GM10266 (cell line): ENCODE data around the gene MAP4K4.

Experiments used
- DNase-seq: peaks from one replicate; pipeline ENCODE4 v3.0.0; 2012; ENCODE audit errors: extremely low spot score
- TF ChIP-seq, protein P1 (sequence below): IDR thresholded peaks from 2 replicates; pipeline ENCODE4 v1.5.1; 2012; ENCODE audit warnings: mild to moderate bottlenecking, low read depth; ENCODE audit not compliant: control insufficient read depth, insufficient read depth; ENCODE audit errors: missing control alignments

The MAP4K4 gene

DNA sequence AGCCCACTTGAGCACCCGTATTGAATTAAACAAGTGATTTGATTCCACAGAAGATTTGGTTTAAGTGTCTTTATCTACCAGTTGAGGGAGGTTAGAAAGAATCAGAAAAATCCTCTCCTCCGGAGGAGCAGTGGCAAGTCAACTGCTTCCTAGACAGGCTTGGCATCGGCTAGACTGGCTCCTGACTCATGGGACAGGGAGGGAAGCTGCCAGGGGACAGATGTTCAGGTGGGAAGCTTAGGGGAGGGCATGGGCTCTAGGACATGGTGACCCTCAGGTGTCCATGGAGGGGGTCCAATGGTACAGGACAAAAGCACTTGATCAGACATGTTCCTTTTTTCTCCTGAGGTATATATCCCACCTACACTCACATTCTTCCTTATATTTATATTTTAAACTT is 175.0 kb downstream of the MAP4K4 start:
- DNase-seq, result no peak
- TF ChIP-seq, protein P1, sequence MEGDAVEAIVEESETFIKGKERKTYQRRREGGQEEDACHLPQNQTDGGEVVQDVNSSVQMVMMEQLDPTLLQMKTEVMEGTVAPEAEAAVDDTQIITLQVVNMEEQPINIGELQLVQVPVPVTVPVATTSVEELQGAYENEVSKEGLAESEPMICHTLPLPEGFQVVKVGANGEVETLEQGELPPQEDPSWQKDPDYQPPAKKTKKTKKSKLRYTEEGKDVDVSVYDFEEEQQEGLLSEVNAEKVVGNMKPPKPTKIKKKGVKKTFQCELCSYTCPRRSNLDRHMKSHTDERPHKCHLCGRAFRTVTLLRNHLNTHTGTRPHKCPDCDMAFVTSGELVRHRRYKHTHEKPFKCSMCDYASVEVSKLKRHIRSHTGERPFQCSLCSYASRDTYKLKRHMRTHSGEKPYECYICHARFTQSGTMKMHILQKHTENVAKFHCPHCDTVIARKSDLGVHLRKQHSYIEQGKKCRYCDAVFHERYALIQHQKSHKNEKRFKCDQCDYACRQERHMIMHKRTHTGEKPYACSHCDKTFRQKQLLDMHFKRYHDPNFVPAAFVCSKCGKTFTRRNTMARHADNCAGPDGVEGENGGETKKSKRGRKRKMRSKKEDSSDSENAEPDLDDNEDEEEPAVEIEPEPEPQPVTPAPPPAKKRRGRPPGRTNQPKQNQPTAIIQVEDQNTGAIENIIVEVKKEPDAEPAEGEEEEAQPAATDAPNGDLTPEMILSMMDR, result no peak

DNA sequence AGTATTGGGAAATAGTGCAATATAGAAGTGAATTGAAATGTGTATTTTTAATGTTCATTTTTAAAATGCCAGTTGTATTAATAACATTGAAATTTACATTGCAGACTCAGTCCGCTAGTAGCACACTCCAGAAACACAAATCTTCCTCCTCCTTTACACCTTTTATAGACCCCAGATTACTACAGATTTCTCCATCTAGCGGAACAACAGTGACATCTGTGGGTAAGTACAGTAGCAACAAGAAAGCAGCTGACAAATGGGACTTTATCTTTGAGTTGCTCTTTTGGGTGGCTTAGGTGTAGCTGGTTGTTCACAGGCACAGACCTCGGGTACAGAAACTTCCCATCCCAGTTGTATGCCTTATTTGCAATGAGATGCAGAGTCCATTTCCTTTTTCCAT is 176.0 kb downstream of the MAP4K4 start:
- TF ChIP-seq, protein P1, result peak; percentile 29
- DNase-seq, result no peak

DNA sequence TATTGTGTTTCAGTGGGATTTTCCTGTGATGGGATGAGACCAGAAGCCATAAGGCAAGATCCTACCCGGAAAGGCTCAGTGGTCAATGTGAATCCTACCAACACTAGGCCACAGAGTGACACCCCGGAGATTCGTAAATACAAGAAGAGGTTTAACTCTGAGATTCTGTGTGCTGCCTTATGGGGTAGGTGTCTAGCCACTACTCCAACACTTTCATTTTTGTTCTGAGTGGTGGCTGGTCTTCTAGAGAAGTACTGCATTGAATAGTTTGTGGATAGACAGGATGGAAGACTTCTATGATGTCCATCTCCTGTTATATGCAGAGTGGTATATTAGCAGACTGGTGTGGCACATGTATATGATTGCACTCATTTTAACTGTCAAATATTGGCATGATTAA is 176.6 kb downstream of the MAP4K4 start:
- TF ChIP-seq, protein P1, result no peak
- no peak for DNase-seq

DNA sequence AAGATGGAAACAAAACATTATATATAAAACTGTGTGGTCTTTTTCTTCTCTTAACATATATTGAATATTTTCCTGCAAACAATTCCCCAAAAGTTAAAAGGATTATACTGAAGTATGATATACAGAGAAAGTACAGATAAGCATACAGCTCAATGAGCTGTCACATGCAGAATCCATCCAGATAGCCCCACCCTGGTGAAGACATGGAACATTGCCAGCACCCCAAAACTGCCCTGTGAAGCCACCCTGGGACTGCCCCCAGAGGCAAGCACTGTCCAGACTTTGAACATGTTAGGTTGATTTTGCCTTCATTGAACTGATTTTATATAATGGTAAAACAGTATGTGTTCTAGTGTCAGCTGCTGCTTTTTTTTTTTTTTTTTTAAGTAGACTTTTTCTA is 182.0 kb downstream of the MAP4K4 start:
- TF ChIP-seq, protein P1, result no peak
- DNase-seq, result no peak

DNA sequence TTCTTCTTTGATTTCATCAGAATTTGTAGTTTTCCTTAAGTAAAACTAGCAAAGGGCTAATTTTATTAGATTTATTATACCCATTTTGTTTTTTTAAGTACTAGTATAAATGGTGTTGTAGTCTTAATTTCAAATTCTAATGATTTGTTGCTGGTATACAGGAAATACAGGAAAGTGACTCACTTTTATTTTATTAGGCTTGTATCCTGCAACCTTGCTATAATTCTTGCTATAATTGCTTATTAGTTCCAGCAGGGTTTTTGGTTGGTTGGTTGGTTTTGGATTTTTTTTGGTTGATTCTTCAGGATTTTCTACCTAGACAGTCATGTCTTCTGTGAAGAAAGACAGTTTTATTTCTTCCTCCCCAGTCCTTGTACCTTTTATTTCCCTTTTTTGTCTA is 183.6 kb downstream of the MAP4K4 start:
- no peak for DNase-seq
- TF ChIP-seq, protein P1, result no peak

DNA sequence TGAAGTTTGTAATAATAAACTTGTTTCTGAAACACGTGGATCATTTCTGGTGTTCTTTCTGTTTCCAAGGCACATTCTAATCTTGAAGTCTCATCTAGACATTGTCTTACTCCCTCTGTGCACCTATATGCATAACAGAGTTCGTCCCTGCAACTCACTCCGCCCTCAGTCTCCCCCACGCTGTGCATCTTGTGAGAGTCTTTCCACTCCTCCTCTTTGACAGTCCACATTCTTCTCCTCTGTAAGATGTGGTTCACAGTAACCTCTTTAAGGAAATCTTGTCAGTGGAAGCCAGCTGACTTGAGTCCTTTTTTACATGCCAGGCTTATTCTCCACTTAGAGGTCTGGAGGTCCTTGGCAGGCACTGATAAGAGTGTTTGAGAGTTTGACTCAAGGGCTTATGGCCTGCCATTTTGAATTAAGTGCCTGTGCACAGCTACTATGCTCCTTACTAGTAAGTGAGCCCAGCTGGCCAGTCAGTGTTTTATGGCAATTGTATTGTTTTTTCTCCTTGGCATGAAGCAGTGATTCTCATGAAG is 185.3 kb downstream of the MAP4K4 start:
- DNase-seq, result no peak
- TF ChIP-seq, protein P1, result no peak

DNA sequence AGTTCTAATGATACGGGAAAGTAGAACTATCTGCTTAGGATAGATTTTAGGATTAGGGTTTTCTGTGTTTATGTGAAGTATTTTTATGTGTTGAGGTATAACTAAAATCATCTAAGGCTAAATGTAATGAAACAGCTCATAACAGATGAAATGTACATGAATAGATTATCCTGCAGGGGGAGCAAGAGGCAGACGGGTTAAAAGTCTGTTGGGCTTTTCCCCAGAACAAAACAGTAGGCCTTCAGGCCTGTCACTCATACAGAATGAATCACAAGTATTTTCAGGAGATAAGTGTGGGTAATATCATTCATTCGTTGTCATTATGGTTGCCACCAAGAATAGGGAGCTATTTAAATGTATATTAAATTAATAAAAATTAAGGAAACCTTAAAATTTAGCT is 186.4 kb downstream of the MAP4K4 start:
- TF ChIP-seq, protein P1, result peak; percentile 41
- peak; percentile 38 for DNase-seq
